Measurements from ENCODE around the gene FRMD7. TPM values are rescaled to one million over a fixed set of nuclear protein-coding genes. Genes with fewer than 3 reads are reported as not detected.
"Not testable (repeated sequence)": the region's sequence is repeated elsewhere in the genome, so short reads cannot be mapped to it uniquely, and the experiment has no call there.

FRMD7 gene
- total and polyA plus RNA-seq, 9 donors: 0.02 to 0.37 (median 0.32) TPM; not detected in 5

DNA sequence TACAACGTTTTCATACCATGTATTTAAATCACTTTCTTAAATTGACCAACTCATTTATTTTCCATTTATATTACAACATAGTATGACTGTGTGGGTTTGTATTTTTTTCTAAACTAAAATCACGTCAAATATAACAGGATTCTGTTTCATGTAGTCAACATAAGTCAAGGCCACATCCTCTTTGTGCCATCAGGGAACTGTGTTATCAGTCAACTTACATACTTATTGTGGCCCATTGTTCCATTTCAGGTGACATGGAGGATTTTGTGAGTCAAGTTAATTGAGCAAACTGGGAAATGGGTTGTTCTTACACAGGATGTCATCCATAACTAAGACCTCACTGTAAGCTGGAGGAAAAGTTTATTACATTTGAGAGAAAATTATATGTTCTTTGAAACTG is 68.8 kb downstream of the FRMD7 start:
- Histone ChIP-seq H3K9me3 (no peaks in the 10 kb centered on the region), H3K4me3 (no peak overlapping the region), H3K27ac (no peak overlapping the region), H3K36me3 (no peaks in the 10 kb centered on the region), H3K27me3 (no peaks in the 10 kb centered on the region), H3K4me1 (ENCODE audit: insufficient read depth) (no peaks in the 10 kb centered on the region)
- WGBS, 3 donors: 44 to 54% (median 48%) methylated on average over 2 of the region's 2 CpGs
- TF ChIP-seq EP300 (IDR thresholded peaks at IDR 0.05) (no peak), POLR2A (IDR thresholded peaks at IDR 0.05) (no peak)
- TF ChIP-seq, protein P1, sequence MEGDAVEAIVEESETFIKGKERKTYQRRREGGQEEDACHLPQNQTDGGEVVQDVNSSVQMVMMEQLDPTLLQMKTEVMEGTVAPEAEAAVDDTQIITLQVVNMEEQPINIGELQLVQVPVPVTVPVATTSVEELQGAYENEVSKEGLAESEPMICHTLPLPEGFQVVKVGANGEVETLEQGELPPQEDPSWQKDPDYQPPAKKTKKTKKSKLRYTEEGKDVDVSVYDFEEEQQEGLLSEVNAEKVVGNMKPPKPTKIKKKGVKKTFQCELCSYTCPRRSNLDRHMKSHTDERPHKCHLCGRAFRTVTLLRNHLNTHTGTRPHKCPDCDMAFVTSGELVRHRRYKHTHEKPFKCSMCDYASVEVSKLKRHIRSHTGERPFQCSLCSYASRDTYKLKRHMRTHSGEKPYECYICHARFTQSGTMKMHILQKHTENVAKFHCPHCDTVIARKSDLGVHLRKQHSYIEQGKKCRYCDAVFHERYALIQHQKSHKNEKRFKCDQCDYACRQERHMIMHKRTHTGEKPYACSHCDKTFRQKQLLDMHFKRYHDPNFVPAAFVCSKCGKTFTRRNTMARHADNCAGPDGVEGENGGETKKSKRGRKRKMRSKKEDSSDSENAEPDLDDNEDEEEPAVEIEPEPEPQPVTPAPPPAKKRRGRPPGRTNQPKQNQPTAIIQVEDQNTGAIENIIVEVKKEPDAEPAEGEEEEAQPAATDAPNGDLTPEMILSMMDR (IDR thresholded peaks at IDR 0.05): no peak
- no peak for DNase-seq
- intact Hi-C loops (cut with DNase I): no loop called here

DNA sequence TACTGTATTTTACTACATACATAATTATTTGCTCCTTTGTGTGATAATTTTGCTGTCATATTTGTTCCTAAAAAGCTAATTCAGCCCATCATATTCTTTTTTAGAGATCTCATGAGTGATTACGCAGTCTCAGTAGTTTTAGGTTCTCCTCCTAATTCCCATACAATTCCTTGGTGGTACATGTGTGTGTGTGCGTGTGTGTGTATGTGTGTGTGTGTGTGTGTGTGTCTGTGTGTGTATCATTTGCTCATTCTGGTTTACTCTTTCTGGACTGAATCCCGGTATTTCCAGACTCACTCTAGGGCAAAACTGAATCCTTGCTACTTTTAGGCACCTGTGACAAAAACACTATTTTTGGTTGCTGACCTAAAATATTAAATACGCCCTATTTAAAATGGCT is 69.8 kb downstream of the FRMD7 start:
- H3K9me3 ChIP-seq: no peaks in the 10 kb centered on the region
- DNase-seq: no peak
- H3K4me3 ChIP-seq: no peak overlapping the region
- no peaks in the 10 kb centered on the region for H3K4me1 ChIP-seq (ENCODE audit: insufficient read depth)
- intact Hi-C loops (cut with DNase I): no loop called here
- H3K27me3 ChIP-seq: no peaks in the 10 kb centered on the region
- H3K27ac ChIP-seq: no peak overlapping the region
- no peaks in the 10 kb centered on the region for H3K36me3 ChIP-seq
- WGBS, 3 donors: 80 to 85% (median 84%) methylated on average over 4 of the region's 4 CpGs
- TF ChIP-seq EP300 (IDR thresholded peaks at IDR 0.05) (no peak), POLR2A (IDR thresholded peaks at IDR 0.05) (no peak)
- TF ChIP-seq, protein P1 (IDR thresholded peaks at IDR 0.05): no peak

DNA sequence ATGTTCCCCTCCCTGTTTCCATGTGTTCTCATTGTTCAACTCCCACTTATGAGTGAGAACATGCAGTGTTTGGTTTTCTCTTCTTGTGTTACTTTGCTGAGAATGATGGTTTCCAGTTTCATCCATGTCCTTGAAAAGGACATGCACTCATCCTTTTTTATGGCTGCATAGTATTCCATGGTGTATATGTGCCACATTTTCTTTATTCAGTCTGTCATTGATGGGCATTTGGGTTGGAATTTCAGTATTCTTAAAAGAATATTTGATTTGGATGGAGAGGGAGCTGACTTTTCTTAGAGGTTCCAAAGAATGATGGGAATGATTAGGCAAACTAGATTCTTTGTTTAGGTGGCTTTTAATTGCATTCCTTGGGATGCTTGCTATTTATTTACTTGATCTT is 76.0 kb downstream of the FRMD7 start:
- H3K4me3 ChIP-seq; H3K27ac ChIP-seq; DNase-seq; intact Hi-C loops (cut with DNase I); H3K9me3 ChIP-seq; H3K27me3 ChIP-seq; H3K36me3 ChIP-seq; H3K4me1 ChIP-seq (ENCODE audit: insufficient read depth): not testable (repeated sequence)

DNA sequence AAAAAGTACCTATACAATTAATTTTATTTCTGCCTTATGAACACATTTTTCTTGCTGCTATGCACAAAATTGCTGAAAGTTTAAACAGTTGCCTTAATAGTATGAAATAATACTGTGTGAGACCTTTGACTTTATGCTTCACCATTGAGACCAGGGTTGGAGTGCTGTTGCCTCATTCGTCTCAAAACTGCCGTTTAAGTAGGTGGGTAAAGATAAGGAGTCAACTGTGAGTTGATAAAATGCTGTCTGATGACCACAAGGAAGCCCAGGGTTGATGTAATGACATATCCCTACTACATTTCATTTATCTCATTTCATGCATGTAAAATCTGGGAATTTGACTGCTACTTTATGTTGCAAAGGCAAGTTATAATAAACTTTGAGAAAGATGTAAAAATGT is 81.3 kb downstream of the FRMD7 start:
- Histone ChIP-seq H3K27me3 (no peaks in the 10 kb centered on the region), H3K36me3 (no peaks in the 10 kb centered on the region), H3K4me3 (no peak overlapping the region), H3K4me1 (ENCODE audit: insufficient read depth) (no peaks in the 10 kb centered on the region), H3K9me3 (no peaks in the 10 kb centered on the region), H3K27ac (no peak overlapping the region)
- WGBS, 3 donors: 30 to 47% (median 37%) methylated on average over 2 of the region's 2 CpGs
- TF ChIP-seq, protein P1 (IDR thresholded peaks at IDR 0.05): no peak
- TF ChIP-seq POLR2A (IDR thresholded peaks at IDR 0.05) (no peak), EP300 (IDR thresholded peaks at IDR 0.05) (no peak)
- no peak for DNase-seq
- intact Hi-C loops (cut with DNase I): no loop called here

DNA sequence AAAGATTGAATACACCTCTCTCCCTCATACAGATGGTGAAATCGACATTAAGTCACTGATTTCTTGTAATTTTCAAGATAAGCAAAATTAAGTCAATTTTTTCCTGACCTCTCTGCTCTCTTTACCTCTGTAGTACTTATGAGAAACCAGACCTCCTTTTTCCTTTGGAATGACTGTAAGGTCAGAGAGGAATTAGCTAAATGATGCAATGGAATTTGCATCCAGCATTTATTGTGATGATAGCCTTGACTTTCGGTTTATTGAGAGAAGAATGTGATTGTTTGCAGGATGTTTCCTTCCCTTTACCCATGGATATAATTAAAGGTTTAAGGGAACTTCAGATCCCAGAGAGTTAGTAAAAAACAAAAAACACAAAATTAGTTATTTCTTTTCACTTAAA is 82.4 kb downstream of the FRMD7 start:
- 29 to 48% (median 30%) methylated on average over 2 of the region's 2 CpGs for WGBS, 3 donors
- intact Hi-C loops (cut with DNase I): no loop called here

More for the DNA sequence above, 82.4 kb downstream of the FRMD7 start:
- Histone ChIP-seq H3K27me3 (no peaks in the 10 kb centered on the region), H3K9me3 (no peaks in the 10 kb centered on the region), H3K4me3 (no peak overlapping the region), H3K27ac (no peak overlapping the region), H3K4me1 (ENCODE audit: insufficient read depth) (no peaks in the 10 kb centered on the region), H3K36me3 (no peaks in the 10 kb centered on the region)
- no peak for DNase-seq
- TF ChIP-seq EP300 (IDR thresholded peaks at IDR 0.05): no peak
- TF ChIP-seq POLR2A (IDR thresholded peaks at IDR 0.05): no peak
- TF ChIP-seq, protein P1 (IDR thresholded peaks at IDR 0.05): no peak

Measured in ovary (tissue), 9 donors.